Effector CD4-positive, alpha-beta T cell (primary cell): ENCODE measurements around the gene PRELP.

Source experiments
- DNase-seq: peaks from one replicate; pipeline ENCODE4 v3.0.0-alpha.2; 2020

Gene PRELP

DNA sequence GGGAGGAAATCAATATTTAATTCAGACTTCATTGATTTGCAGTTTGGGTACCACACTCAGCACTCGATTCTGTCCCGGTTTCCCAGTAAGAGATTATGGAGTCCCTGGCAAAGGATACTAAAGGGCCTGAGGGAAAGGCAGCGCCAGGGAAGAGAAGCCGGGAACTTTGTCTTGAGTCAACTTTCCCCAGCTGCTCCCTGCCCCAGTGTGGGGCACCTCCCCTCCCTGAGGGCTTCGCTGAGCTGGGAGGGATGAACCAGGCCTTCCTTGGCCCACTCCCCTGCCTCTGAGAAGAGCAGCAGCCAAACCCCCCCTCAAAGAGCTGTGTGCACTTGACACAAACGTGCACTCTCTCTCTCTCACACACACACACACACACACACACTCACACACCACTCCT, 51.0 kb downstream of the PRELP start:
- DNase-seq, result no peak

DNA sequence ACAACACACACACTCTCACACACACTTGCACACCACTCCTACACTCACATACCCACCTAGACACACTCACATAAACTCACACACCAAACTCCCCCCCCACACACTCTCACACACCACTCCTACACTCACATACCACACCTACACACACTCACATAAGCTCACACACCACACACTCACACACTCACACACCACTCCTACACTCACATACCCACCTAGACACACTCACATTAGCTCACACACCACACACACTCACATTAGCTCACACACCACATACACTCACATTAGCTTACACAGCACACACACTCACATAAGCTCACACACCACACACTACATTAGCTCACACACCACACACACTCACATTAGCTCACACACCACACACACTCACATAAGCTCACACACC, 51.4 kb downstream of the PRELP start:
- no peak for DNase-seq

DNA sequence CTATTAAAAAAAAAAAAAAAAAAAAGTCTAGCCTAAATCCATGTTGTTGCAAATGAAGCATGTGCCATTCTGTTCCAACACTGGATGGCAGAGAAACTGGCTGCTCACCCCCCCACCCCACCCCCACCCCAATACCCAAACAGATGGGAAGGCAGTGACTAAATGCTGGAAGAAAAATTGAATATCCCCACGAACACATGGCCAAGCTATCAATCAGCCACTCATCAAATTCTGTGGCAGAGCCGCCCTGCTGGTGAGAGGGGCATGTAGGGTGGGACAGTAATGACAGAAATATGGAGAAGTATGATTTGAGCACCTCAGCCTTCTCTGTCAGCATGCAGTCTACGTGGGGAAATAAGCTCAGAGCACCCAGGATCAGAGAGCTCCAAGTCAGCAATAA, 52.5 kb downstream of the PRELP start:
- DNase-seq, result no peak

DNA sequence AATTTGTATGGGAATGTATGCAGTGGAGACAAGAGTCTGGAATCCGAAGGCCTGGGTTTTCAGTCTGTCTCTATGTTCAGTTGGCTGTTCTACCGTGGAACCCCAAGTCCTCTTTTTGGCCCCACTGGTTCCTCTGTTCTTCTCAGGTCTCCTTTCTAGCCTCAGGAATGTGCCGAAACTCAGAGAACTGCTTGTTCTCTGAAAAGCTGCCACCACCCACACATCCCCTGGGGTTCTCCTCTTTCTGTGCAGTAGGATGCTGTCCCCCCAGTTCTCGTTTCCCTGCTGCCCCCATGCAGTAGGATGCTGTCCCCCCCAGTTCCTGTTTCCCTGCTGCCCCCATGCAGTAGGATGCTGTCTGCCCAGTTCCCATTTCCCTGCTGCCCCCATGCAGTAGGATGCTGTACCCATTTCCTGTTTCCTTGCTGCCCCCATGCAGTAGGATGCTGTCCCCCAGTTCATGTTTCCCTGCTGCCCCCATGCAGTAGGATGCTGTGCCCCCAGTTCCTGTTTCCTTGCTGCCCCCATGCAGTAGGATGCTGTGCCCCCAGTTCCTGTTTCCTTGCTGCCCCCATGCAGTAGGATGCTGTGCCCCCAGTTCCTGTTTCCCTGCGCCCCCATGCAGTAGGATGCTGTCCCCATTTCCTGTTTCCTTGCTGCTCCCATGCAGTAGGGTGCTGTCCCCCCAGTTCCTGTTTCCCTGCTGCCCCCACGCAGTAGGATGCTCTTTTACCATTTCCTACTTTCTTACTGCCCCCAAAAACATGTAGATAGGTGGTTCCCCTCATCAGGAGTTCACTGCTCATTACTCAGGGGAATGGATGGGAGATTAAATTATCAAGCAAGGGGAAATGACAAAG, 53.6 kb downstream of the PRELP start:
- DNase-seq, result no peak

DNA sequence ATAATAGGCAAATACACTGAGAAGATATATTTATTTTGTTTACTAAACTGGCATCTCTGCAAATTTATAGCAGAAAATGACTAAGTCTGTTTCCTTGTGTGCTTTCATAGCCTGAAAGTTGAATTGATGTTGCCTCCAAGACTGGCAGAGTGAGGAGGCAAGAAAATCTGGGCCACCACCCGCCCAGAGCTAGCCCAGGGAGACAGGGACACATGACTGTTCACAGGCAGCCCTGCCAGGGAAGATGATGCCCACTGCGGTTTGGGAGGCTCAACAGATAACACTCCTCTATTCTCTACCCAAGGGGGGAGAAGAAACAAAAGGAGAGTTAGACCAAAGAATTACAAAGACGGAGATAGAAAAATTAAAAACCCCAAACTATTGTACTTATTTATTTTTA, 55.5 kb downstream of the PRELP start:
- no peak for DNase-seq

DNA sequence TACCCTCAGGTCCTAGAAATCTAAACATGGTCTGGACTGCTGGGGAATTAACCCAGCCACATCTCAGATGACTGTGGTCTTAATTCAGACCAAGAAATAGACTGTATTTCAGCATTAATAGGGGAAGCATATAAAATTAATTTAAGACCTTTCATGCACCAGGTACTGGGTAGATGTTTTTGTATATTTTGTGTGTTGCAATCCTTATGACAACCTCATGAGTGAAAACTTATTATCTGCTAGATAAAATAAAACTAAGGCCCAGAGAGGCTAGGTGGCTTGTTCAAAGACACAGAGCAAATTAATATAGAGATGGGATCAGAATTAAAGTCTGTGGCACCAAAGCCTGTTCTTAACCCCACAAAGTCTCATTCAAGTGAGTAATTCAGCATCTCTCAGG, 58.4 kb downstream of the PRELP start:
- DNase-seq, result no peak

DNA sequence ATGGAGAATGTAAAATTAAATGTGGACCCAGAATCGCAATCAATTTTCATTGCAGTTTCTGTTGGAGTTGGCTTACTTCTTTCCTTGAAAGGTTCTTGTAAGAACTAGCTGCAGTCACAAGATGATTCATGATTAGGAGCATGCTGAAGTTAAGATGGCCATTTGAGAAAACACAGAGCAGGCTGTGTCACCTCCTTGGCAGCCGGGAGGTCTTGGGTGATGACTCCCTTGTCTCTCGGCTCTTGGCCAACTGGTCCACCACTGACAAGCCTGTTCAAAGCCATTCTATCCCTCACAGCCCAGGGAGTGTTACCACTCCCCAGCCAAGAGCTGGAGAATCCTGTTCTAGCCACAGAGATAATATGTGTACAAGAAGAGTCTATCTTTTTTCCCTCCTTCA, 58.9 kb downstream of the PRELP start:
- DNase-seq, result no peak

DNA sequence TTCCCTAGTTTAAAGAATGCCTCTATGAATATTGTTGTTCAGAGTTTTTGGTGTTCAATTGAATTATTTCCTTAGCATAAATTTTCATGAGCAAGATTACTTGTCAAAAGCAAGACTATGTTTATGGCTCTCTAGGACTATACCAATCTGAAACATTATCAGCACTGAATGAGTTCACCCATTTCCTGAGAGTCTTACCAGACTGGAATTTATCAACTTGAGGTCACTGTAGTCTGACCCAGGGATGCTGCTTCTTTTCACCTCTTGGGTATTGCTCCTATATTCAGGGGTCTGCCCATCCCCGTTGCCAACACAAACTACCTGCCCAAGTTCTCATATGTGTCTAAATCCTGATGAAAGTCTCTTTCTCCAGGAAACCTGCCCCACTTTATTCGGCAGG, 61.0 kb downstream of the PRELP start:
- DNase-seq, result no peak

DNA sequence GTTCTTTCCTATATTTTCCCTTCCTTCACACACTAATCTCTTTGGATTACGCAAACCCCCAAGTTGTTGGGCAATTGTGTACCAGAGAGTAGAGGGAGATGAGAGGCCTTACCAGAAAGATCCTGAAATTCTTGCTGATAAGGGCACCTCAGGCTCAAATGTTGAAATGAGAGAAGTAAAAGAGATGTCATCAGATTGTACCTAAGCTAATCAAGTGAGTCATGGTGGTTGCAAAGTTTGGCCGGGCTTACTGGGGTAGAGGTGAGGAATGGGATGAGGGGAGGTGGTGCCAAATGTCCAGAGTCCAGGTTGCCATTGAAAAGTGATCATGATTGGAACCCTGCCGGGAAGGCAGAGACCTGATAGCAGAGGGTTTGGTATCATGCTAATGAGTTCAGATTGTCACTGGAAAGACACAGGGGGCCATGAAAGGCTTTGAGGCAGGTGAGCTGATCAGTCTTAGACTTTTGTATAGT, 61.4 kb downstream of the PRELP start:
- no peak for DNase-seq

DNA sequence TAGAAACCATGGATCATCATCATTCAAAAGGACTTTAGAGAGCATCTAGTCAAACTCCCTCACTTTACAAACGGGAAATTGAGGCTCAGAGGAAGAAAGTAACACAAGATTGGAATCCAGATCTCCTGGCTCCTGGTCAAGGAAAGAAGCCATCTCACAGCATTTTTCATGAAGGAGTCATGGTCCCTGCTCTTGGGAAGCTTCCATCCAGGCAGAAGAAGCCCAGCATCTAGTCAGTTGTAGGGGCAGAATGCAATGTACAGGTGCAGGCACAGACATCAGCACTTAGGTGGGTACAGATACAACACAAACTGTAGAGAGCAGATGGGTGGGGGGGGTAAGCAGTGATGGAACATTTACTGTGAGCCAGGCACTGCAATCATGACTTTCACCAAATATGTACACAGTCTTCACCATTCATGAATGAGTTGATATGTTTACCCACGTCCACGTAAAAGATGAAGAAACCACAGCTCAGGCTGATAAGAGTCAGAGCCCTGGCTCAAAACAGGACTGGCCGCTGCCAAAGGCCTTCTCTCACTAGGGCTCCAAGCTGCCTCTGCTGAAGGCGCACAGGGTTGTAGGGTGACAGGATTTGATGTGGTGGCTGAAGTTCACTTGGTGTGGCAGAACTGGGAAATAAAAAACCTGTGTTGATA, 62.3 kb downstream of the PRELP start:
- no peak for DNase-seq

DNA sequence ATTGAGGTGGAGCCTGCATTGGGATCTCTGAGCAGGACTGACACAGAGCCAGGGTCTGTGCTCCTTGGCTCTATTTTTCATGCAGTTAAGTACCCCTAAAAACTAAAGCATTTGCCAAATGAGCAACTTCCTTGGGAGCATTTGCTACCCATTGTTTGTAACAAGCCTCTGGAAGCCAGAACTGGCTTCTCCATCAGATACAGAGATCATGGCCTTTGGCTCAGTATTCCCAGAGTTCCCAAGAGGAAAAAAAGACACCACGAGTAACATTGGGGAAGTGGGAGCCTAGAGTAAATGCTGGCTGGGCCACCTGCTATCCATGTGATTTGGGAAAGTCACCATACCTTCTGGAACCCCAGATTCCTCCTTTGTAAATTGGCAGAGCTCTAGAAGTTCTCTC, 63.1 kb downstream of the PRELP start:
- no peak for DNase-seq

DNA sequence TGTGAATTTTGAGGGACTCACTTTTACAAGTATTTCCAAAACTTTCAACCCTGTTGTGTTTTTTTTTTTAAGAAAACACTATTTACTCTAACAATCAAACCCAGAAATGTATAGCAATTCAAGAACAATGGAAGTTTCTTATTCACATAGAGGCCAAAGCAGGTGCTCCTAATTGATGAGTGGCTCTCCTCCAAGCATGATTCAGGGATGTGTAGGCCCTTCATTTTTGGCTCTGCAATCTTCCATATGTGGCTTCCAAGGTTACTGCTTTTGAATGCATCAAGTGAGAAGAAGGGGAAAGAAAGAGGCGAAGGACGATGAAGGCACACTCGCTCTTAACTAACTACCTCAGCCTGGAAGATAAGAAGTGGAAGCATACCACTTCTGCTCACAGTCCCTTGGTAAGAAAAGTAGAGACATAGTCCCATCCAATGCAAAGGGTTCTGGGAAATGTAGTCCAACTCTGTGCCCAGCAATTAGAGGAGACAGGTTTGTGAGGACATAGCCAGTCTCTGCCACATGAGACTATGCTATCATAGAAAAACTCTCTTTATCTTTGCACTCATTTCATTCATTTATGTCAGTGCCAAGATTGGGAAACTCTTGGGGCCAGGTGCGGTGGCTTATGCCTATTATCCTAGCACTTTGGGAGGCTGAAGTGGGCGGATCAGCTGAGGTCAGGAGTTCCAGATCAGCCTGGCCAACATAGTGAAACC, 64.4 kb downstream of the PRELP start:
- no peak for DNase-seq
